GM10847 (cell line): ENCODE data around the gene SLC38A4.

Experiments used
- POLR2A ChIP-seq: IDR thresholded peaks from 2 replicates; pipeline ENCODE4 v1.6.1; 2011; ENCODE audit not compliant: insufficient read length; ENCODE audit errors: extremely low read depth

The SLC38A4 gene

DNA sequence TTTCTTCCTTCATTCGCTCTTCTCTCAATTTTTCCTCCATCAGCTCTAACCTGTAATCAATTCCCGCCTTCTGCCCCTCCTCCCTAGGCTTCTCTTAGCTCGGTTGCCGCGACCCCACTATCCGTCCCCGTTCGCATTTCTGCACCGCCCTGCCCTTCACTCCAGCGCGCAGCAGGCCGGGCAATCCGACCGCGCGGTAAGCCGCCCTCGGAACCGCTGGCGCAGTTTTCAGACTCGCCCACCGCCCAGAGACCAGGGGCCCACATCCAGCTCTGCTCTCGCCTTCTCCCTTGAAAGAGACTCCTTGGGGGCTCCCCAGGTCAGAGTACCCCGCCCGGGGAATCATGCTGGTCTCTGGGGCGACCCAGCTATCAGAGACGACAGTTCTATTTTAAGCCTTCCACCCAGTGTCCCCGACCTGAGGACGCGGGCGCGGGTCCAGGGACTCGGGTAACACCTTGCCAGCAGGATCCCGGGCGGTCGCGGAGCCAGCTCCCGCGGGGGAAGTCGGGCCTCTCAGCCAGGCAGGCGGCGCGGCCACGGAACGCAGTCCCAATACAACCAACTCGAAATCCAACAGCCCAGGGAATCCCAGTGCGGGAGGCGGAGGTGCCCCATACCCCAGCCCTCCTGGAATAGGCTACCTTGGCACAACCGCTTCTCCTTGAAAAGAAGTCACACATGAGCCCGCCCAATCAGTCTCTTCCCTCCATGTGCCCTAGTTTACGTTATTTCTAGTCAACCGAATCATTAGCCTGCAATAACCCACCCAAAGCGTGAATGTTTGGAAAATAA is 5.7 kb upstream of the SLC38A4 start:
- no peak for TF ChIP-seq POLR2A

DNA sequence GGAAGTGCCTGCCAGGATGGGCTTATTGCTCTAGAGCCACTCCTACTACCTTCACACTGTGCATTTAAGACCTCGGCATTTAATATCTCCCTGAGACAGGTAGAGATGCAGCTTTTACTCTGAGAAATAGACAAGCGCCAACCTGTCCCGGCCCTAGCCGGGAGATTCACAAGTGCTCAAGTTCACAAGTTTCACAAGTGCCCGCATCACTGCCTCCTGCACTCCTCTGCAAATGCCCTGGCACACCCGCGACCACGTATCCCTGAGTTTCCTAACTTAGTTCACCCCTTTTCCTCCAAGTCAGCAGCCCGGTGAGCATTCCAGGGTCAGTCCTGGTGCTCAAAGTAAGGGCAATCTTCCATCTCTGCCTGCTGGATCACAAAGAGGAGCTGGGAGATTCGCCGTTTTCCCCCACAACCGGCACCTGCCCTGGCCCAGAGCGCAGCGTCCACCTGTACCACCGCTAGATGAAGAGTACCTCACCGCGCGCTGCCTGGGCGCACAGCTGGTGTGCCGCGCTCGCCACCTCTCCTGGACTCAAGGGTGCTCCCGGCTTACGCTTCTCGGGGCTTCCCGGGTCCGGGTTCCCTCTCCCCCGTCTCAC is 5.0 kb upstream of the SLC38A4 start:
- TF ChIP-seq POLR2A: no peak

DNA sequence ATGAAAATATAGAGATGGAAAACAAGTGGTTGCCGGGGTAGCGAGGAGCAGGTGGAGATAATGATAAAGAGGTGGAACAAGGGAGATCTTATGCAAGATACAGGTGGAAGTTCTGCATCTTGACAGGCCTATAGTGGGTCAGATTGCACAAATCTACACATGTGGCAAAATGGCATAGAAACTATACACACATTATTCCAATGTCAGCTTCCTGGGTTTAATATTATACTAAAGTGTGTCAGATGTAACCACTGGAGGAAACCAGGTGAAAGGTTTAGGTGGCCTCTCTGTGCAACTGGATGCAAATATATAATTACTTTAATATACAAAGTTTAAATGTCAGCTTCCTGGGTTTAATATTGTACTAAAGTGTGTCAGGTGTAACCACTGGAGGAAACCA is 1.1 kb downstream of the SLC38A4 start:
- TF ChIP-seq POLR2A: no peak

DNA sequence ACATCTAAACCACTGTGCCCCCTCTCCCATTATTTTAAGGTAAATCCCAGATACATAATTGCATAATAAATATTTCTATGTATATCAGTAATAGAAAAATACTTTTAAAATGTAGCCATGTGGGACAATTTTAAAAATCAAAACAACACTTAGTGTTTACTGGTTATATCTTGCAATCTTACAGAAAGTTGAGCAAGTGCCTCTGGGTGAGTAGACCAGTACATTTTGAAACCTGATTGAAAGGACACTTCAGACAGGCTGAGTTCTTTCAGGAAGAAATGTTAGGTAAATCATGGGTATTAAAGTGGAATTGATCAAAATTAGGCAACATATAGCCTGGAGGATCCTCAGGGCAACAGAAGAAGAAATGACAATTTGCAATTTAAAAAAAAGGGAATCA is 7.2 kb downstream of the SLC38A4 start:
- TF ChIP-seq POLR2A: no peak

DNA sequence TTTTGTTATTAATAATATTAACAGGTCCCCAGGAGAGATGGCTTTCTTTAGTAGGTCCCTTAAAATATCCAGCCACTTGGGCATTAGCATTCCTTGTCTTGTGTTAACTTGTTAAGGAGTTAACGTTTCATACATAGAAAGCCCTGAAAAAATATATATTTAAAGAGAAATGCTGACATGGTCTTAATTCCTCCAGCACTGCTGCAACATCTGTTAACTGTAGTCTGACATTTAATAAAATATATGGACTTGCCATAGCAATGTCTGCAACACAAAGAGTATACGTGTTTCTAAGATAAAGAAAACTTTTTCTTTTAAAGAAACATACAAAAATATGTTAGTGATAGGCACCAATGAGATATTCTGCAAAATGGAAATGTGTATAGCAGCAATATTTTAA is 10.0 kb downstream of the SLC38A4 start:
- TF ChIP-seq POLR2A: no peak

DNA sequence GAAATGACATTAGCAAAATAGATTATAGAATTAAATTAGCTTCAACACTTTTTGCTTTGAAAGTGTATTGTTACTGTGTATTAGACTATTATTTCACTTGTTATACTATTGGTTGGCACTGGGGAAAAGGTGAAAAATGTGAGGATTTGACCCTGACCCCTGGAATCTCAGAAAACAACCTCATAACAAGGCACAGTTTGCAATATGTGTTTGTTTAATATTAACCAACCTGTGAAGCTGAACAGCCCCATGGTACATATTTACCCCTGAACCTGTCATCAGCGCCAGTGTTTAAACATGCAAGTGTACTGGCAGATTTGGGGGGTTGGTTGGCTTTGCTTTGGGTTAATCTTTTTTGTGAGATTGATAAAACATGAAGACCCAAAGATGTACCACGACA is 11.7 kb downstream of the SLC38A4 start:
- no peak for TF ChIP-seq POLR2A

DNA sequence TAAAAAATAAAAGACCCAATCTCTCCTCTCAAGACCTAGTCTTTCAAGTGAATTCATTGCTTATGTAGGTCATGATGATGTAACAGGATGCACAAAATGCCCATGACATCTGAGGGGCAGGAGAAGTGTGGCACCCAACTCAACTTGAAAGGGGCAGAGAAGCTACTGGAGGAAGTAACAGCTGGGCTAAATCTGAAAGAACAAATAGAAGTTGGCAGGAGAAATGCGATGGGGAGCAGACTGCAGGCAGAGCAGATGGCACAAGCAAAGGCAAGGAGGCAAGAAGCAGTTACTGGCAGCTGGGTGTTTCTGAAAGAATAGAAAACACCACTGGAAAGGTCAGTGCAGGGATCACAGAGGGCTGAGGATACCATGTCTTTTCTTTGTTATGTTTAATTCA is 14.6 kb downstream of the SLC38A4 start:
- TF ChIP-seq POLR2A: no peak

DNA sequence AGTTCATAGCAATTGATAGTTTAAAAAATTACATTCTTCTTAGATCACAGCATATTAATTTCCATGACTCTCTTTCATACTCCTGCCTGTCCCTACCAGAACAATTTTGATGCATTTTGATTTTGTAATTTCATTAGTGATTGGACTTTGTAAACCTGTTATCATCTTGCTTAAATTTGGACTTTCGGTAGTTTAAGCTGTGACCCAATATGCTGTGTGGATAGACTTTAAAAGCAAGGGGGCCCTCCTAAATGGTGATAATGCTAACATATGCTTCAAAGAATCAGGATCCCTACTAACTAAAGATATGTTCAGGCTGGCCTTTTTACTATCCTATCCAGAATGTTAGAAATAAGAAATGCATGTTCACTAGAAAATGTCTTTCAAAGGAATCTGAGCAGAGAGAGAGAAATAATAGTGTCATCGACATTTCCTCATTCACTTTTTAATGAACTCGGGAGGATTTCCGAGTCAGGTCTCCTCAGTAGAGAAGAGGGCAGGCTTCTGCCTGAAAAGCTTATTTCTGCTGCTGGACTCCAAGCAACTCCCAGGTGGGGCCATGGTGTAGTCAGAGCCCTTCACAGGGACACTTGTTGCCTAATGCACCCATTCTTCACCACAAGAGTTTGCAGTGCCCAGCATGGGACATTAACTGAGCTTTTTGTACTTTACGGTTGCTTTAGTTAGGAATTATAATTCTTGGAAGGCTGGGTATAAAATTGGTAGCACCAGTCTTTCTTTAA is 16.7 kb downstream of the SLC38A4 start:
- no peak for TF ChIP-seq POLR2A

DNA sequence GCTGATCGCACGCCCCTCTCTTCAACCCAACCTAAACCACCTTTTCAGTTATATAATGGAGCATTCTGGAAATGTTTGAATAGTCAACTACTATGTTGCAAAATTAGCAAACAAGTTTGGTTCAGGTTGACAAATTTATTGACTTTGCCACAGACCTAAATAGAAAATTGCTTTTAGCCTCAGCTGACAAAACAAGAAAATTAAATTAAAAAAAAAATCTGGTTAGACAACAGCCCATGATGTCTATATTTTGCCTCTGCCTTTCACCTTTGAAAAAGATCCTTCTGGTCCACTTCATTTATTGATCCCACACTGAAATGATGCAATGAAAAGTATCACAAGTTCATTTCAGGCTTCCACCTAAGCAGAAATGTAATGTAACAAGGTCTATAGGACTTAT is 17.5 kb downstream of the SLC38A4 start:
- TF ChIP-seq POLR2A: no peak

DNA sequence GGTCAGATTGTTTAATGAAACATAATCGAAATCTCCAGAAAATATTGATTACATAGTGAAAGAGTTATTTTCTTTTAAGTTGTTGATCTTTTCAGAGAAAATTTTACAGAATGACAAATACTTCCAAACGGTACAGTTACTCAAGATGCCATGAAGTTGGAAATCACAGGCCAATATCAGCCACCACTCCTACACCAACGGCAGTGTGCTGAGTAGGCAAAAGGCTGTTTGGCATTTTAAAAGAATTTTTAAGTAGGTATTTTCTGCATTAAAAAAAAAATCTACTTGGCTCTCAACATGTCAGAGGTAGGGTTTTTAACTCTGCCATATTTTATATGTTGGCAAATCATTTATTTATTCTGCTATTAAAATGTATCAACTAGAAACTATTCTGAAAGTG is 21.7 kb downstream of the SLC38A4 start:
- TF ChIP-seq POLR2A: no peak

DNA sequence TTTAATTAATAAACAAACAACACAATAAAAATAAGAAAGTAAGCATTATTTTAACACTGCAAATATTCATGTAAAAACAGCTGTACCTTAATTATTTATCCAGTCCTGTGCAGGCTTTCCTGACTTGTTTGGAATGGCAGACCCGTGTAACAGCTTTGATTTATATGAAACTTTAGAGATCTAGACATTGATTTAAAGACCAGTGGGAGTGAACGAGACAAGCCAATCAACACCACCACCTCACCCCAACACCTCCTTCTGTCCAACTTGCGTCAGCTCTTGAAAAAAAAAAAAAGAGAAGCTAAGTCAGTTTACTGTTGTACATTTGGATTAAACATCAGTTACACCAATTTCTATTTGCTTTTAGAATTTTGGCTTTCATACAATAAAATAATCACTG is 22.3 kb downstream of the SLC38A4 start:
- TF ChIP-seq POLR2A: no peak

DNA sequence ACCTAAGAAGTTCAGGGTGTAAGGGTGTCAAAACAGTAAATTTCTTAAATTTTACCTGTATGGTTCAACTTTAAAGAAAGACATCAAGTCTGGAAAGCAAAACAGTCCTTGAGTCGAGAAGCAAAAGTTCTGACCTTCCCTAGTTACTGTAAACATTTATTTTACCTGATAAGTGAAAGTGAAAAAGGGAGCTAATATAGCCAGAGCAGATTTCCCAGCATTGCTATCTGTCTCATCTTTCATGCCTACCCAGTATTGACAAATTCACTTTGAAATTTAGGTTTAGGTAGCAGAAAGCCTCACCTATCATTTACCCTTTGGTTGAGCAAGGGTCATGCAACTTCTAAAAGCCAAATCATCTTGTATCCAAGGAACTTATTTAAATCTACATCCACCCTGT is 24.5 kb downstream of the SLC38A4 start:
- TF ChIP-seq POLR2A: no peak

DNA sequence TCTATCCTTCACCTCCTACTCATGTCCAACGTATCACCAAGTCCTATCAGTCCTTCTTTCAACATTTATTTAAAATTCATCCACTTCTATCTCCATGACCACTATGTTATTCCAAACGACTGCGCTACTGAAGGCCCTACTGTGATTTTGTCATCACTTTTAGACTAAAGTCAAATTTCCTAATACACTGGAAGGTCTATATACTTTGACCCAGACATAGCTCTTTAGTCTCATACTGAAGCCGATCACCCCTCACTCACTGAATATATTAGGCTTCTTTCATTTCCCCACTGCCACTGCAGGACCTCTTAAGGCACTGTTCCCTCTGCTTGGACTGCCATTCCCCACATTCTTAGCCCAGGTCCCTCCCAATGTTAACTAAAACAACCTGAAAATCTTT is 25.6 kb downstream of the SLC38A4 start:
- no peak for TF ChIP-seq POLR2A

DNA sequence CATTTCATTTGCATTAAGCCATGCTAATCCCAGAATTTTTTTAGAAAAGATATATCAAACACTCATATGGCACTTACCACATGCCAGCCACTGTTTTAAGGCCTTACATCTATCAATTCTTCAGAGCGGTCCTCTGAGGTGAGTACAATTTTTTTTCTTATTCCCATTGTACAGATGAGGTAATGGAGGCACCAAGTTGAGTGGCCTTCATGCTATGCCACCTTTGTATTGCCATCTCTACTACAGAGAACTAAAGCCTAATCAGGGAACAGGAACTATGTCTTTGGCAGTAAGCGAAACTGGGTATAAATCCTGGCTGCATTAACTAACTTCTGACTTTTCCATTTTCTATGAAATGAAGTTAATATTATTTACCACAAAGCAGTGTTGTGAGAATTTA is 27.1 kb downstream of the SLC38A4 start:
- TF ChIP-seq POLR2A: no peak

DNA sequence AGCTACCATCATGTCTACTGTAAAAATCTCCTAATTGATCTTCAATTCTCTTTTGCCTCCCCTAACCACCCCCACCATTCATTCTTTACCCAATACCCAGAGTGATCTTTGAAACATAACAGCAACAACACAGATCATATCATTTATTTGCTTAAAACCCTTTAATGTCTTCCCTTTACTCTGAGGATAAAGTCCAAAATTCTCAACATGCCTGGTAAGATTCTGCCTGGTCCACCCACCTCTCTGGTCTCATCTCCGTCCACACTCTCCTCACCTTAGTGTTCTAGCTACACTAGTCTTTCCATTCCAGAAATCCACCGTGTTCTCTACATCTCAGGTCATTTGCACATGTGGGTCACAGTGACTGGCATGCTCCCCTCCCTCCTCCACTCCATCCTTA is 27.7 kb downstream of the SLC38A4 start:
- no peak for TF ChIP-seq POLR2A

DNA sequence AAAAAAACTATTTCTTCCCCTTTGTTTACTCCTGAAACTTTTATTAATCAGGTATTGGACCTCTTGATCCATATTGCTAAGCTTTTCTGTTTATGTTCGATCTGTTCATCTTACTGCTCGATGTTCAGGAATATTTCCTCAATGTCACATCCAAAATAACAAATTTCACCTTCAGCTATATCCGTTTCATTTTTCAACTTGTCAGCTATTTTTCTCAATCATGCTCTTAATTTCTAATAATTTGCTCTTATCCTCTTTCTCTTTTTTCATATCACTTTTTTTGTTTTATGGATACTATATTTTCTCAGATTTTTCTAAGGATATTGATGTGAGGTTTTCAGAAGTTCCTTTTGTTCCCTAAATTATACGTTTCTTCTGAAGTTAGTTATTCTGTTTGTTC is 29.8 kb downstream of the SLC38A4 start:
- no peak for TF ChIP-seq POLR2A
